Subcutaneous abdominal adipose tissue (tissue), 5 donors: ENCODE results near the gene LY6G6C.

ENCODE experiments used
- H3K27ac ChIP-seq: one replicate; pipeline ENCODE4 v1.7.0; 2013; ENCODE audit warnings: low read depth, mild to moderate bottlenecking, inconsistent platforms, low read length, moderate library complexity
- H3K27me3 ChIP-seq, 5 donors: one replicate each; pipeline ENCODE4 v1.7.0; 2013; ENCODE audit warnings: low read length in 5 of 5, inconsistent platforms in 1 of 5; ENCODE audit not compliant: control insufficient read depth in 5 of 5, insufficient read depth in 4 of 5
- H3K36me3 ChIP-seq, 5 donors: one replicate each; pipeline ENCODE4 v1.7.0; 2013; ENCODE audit warnings: low read length in 5 of 5; ENCODE audit not compliant: control insufficient read depth in 5 of 5, insufficient read depth in 5 of 5
- H3K4me1 ChIP-seq, 5 donors: one replicate each; pipeline ENCODE4 v1.7.0; 2013; ENCODE audit warnings: low read length in 5 of 5, mild to moderate bottlenecking in 3 of 5, moderate library complexity in 1 of 5; ENCODE audit not compliant: control insufficient read depth in 5 of 5, insufficient read depth in 5 of 5
- H3K4me3 ChIP-seq, 5 donors: one replicate each; pipeline ENCODE4 v1.7.0; 2013; ENCODE audit warnings: low read length in 5 of 5, low read depth in 1 of 5
- H3K9ac ChIP-seq, 5 donors: one replicate each; pipeline ENCODE4 v1.7.0; 2013; ENCODE audit warnings: low read length in 5 of 5, mild to moderate bottlenecking in 4 of 5, moderate library complexity in 3 of 5
- H3K9me3 ChIP-seq, 5 donors: one replicate each; pipeline ENCODE4 v1.7.0; 2013; ENCODE audit warnings: low read length in 5 of 5; ENCODE audit not compliant: control insufficient read depth in 5 of 5
- donor health status: healthy.
- donor health status: healthy.
- donor health status: healthy.
- donor health status: healthy.
- donor health status: healthy.

Gene LY6G6C

DNA sequence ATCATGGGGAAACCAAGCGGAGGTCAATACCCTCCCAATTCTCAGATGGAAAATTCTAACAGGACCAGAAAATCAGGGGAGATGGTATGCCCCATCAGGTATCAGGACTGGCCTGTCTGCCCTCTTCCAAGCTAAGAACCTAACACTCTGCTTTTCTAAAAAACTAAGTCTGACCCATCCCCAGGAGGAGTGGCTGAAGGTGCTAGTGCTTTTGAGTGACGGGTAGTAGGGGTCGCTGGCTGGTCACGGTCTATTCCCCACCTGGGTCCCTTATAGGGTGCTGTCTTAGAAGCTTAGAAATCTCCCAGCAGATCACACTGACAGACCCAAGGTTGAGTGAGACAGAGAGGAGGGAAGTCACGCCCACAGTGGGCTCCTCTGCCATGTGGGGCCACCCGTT is 28.0 kb downstream of the LY6G6C start:
- H3K9me3 ChIP-seq, result no peaks in the 10 kb centered on the region
- no peak overlapping the region for H3K4me3 ChIP-seq
- H3K4me1 ChIP-seq, result peaks cover 0 to 7% (median 0%) of the 10 kb centered on the region in 5 donors
- no peak overlapping the region for H3K9ac ChIP-seq
- no peaks in the 10 kb centered on the region for H3K27me3 ChIP-seq
- peaks cover 5 to 89% (median 71%) of the 10 kb centered on the region in 5 donors for H3K36me3 ChIP-seq
- H3K27ac ChIP-seq, result no peak overlapping the region

DNA sequence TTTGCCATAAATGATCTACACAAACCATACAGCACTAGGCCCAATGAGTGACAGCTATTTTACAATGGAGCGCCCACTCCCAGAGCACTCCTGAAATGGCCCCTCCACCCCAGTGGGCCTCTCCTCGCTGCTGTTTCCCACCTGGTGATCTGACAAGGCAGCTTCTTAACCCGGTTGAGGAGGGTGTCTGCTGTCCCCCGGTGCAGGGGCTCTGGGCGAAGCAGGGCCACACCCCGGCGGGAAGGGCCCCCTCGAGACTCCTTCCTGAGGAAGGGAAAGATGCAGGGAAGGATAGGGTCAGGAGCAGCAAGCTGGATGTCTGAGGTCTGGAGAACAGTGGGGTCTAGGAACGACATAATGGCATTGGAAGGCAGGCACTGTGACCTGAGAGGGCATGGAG is 28.7 kb downstream of the LY6G6C start:
- H3K9ac ChIP-seq, result no peak overlapping the region
- peaks cover 0 to 7% (median 0%) of the 10 kb centered on the region in 5 donors for H3K4me1 ChIP-seq
- no peaks in the 10 kb centered on the region for H3K9me3 ChIP-seq
- H3K27me3 ChIP-seq, result no peaks in the 10 kb centered on the region
- no peak overlapping the region for H3K27ac ChIP-seq
- no peak overlapping the region for H3K4me3 ChIP-seq
- peaks cover 4 to 95% (median 78%) of the 10 kb centered on the region in 5 donors for H3K36me3 ChIP-seq

- H3K4me1 ChIP-seq, result peaks cover 0 to 3% (median 0%) of the 10 kb centered on the region in 5 donors
- H3K9ac ChIP-seq, result no peak overlapping the region
- no peaks in the 10 kb centered on the region for H3K27me3 ChIP-seq
- no peaks in the 10 kb centered on the region for H3K9me3 ChIP-seq
- H3K27ac ChIP-seq, result no peak overlapping the region
- peaks cover 3 to 96% (median 78%) of the 10 kb centered on the region in 5 donors for H3K36me3 ChIP-seq
- H3K4me3 ChIP-seq, result no peak overlapping the region
Observed at GRCh38 chr6:31692353-31692752, 29.2 kb downstream of the LY6G6C start.

GRCh38 chr6:31691564-31692108 is 29.9 kb downstream of the LY6G6C start:
- H3K27ac ChIP-seq, result no peak overlapping the region
- no peaks in the 10 kb centered on the region for H3K9me3 ChIP-seq
- H3K36me3 ChIP-seq, result peaks cover 3 to 96% (median 81%) of the 10 kb centered on the region in 5 donors
- H3K4me1 ChIP-seq, result peaks cover 0 to 1% (median 0%) of the 10 kb centered on the region in 5 donors
- H3K9ac ChIP-seq, result no peak overlapping the region
- H3K4me3 ChIP-seq, result no peak overlapping the region
- H3K27me3 ChIP-seq, result no peaks in the 10 kb centered on the region

- no peak overlapping the region for H3K27ac ChIP-seq
- no peaks in the 10 kb centered on the region for H3K27me3 ChIP-seq
- H3K4me1 ChIP-seq, result no peaks in the 10 kb centered on the region
- peaks cover 3 to 96% (median 84%) of the 10 kb centered on the region in 5 donors for H3K36me3 ChIP-seq
- no peak overlapping the region for H3K9ac ChIP-seq
- H3K4me3 ChIP-seq, result no peak overlapping the region
- H3K9me3 ChIP-seq, result no peaks in the 10 kb centered on the region
Observed at GRCh38 chr6:31691078-31691463, 30.5 kb downstream of the LY6G6C start.

- peaks cover 3 to 97% (median 87%) of the 10 kb centered on the region in 5 donors for H3K36me3 ChIP-seq
- no peak overlapping the region for H3K27ac ChIP-seq
- H3K4me1 ChIP-seq, result no peaks in the 10 kb centered on the region
- H3K9me3 ChIP-seq, result no peaks in the 10 kb centered on the region
- H3K9ac ChIP-seq, result no peak overlapping the region
- no peaks in the 10 kb centered on the region for H3K27me3 ChIP-seq
- H3K4me3 ChIP-seq, result no peak overlapping the region
Observed at GRCh38 chr6:31690231-31691077, 31.1 kb downstream of the LY6G6C start.

DNA sequence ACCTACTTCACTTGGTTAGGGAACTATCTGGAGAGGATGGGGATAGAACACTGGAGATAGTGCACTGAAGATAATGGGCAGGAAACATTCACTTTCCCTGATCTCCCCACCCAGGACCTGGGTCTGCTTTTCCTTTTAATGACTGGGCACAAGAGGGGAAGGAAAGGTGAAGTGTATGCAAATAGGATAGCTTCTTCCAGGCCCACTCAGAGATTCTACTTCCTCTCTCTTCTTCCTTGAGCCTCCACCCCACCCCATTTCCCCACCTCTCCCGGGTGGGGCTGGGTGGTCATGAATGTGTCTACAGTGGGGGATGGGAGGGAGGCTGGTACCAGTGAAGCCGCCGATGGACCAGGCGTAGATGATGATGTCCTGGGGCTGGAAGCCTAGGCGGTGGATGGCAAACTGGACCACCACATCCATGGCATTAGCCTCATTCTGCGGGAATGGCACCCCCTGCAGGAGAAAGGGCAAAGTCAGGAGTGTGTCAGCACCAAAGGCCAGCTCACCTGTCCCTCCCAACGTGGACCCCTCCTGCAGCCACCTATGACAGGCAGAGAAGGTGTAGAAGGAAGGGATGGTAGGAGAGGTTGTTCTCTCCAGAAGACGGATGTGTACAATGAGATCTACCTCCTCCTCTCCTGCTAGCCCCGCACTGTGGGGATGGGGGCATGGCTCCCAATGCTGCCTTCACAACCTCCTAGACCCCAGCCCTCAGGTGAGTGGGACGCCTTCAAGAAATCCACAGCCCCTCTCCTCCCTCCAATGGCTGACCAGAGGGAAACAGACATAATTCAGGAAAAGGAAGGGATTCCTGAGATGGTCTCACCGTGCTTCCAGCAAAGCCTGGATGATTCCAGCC is 32.1 kb downstream of the LY6G6C start:
- no peaks in the 10 kb centered on the region for H3K4me1 ChIP-seq
- H3K9ac ChIP-seq, result peak overlapping the region in 1 of 5 donors; percentile 7
- no peaks in the 10 kb centered on the region for H3K9me3 ChIP-seq
- no peak overlapping the region for H3K27ac ChIP-seq
- H3K36me3 ChIP-seq, result peaks cover 3 to 94% (median 86%) of the 10 kb centered on the region in 5 donors
- no peak overlapping the region for H3K4me3 ChIP-seq
- no peaks in the 10 kb centered on the region for H3K27me3 ChIP-seq

- no peaks in the 10 kb centered on the region for H3K27me3 ChIP-seq
- H3K27ac ChIP-seq, result no peak overlapping the region
- peaks cover 3 to 82% (median 78%) of the 10 kb centered on the region in 5 donors for H3K36me3 ChIP-seq
- no peak overlapping the region for H3K4me3 ChIP-seq
- peaks cover 0 to 3% (median 3%) of the 10 kb centered on the region in 5 donors for H3K4me1 ChIP-seq
- H3K9me3 ChIP-seq, result no peaks in the 10 kb centered on the region
- no peak overlapping the region for H3K9ac ChIP-seq
Observed at GRCh38 chr6:31687860-31688693, 33.5 kb downstream of the LY6G6C start.

GRCh38 chr6:31687321-31687720 is 34.2 kb downstream of the LY6G6C start:
- no peaks in the 10 kb centered on the region for H3K27me3 ChIP-seq
- no peak overlapping the region for H3K27ac ChIP-seq
- no peaks in the 10 kb centered on the region for H3K9me3 ChIP-seq
- peaks cover 3 to 75% (median 71%) of the 10 kb centered on the region in 5 donors for H3K36me3 ChIP-seq
- H3K9ac ChIP-seq, result no peak overlapping the region
- peaks cover 0 to 4% (median 3%) of the 10 kb centered on the region in 5 donors for H3K4me1 ChIP-seq
- H3K4me3 ChIP-seq, result no peak overlapping the region
